ENCODE data around the gene EPB41L5. TPM values are rescaled to one million over a fixed set of nuclear protein-coding genes. Genes with fewer than 3 reads are reported as not detected.

EPB41L5 gene
- total RNA-seq, 2 donors from 2014 or later: 44.9 to 51.0 TPM

DNA sequence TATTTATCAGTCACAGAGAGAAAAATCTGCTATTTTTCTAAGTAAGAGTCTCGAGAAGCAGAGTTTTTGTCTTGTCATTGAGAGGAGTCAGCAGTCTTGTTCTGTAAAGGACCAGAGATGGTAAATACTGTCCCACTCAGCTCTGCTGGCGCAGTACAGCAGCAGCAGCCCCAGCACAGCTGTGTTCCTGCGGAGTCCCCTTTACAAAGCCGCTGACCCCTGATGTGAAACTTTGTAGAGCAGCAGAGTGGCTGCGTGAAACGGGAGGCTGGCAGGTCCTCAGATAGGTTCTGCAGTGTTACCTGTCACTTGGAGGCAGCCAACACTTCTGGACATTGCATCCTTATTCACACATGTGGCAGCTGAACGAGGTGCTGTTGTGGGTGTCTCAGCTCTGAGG is 165.1 kb downstream of the EPB41L5 start:
- Histone ChIP-seq H3K4me1 (ENCODE audit: control insufficient read depth, insufficient read depth, low read length) (peaks cover 5% of the 10 kb centered on the region), H3K9ac (ENCODE audit: extremely low read depth, low read length, poor library complexity, severe bottlenecking) (no peak overlapping the region), H3K27ac (ENCODE audit: low read depth, low read length) (no peak overlapping the region), H3K9me3 (ENCODE audit: control insufficient read depth, low read length) (no peaks in the 10 kb centered on the region), H3K4me3 (ENCODE audit: low read length) (no peak overlapping the region), H3K36me3 (ENCODE audit: control insufficient read depth, insufficient read depth, low read length) (peaks cover 34% of the 10 kb centered on the region), H3K27me3 (ENCODE audit: control insufficient read depth, insufficient read depth, low read length, poor library complexity, severe bottlenecking) (no peaks in the 10 kb centered on the region)
- Mint-ChIP-seq H3K4me3 (no peak overlapping the region), H3K4me1 (peaks cover 10% of the 10 kb centered on the region), H3K27ac (no peak overlapping the region), H3K27me3 (ENCODE audit: insufficient read depth) (no peaks in the 10 kb centered on the region), H3K36me3 (ENCODE audit: low read depth) (peaks cover 12% of the 10 kb centered on the region), H3K9me3 (no peaks in the 10 kb centered on the region)
- 87 to 91% methylated on average over 7 of the region's 7 CpGs for WGBS, 2 experiments (ENCODE audit: insufficient coverage in 1 of 2, insufficient read length in 1 of 2)
- DNase-seq: no peak
- TF ChIP-seq, protein P1, sequence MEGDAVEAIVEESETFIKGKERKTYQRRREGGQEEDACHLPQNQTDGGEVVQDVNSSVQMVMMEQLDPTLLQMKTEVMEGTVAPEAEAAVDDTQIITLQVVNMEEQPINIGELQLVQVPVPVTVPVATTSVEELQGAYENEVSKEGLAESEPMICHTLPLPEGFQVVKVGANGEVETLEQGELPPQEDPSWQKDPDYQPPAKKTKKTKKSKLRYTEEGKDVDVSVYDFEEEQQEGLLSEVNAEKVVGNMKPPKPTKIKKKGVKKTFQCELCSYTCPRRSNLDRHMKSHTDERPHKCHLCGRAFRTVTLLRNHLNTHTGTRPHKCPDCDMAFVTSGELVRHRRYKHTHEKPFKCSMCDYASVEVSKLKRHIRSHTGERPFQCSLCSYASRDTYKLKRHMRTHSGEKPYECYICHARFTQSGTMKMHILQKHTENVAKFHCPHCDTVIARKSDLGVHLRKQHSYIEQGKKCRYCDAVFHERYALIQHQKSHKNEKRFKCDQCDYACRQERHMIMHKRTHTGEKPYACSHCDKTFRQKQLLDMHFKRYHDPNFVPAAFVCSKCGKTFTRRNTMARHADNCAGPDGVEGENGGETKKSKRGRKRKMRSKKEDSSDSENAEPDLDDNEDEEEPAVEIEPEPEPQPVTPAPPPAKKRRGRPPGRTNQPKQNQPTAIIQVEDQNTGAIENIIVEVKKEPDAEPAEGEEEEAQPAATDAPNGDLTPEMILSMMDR (conservative IDR thresholded peaks at IDR 0.05): no peak

DNA sequence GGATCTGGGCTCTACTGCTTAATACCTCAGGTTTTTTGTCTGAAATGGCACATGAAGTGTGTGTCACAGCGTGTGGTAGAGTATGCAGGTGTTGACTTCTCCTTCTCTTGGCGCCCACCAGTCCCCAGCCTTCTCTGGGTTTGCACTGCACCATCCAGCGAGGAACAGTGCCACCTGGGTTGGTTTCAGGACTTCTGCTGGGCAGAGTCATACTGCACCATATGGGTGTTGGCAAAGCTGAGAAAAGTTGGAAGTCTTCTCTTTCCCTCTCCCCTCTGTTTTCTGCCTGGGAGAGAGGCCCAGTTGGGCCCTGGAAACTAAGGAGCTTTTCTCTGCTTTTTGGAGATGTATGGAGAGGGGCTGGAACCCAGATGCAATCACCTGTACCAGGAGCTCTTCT is 166.5 kb downstream of the EPB41L5 start:
- TF ChIP-seq, protein P1 (conservative IDR thresholded peaks at IDR 0.05): no peak
- peaks cover 12% of the 10 kb centered on the region for H3K36me3 Mint-ChIP-seq (ENCODE audit: low read depth)
- no peaks in the 10 kb centered on the region for H3K9me3 Mint-ChIP-seq
- H3K9ac ChIP-seq (ENCODE audit: extremely low read depth, low read length, poor library complexity, severe bottlenecking): no peak overlapping the region
- peaks cover 10% of the 10 kb centered on the region for H3K4me1 Mint-ChIP-seq
- peaks cover 34% of the 10 kb centered on the region for H3K36me3 ChIP-seq (ENCODE audit: control insufficient read depth, insufficient read depth, low read length)
- peak overlapping the region; percentile 64 for H3K27ac Mint-ChIP-seq
- no peaks in the 10 kb centered on the region for H3K27me3 Mint-ChIP-seq (ENCODE audit: insufficient read depth)
- H3K27ac ChIP-seq (ENCODE audit: low read depth, low read length): no peak overlapping the region
- no peaks in the 10 kb centered on the region for H3K9me3 ChIP-seq (ENCODE audit: control insufficient read depth, low read length)
- H3K4me1 ChIP-seq (ENCODE audit: control insufficient read depth, insufficient read depth, low read length): peaks cover 5% of the 10 kb centered on the region
- H3K4me3 Mint-ChIP-seq: no peak overlapping the region
- H3K4me3 ChIP-seq (ENCODE audit: low read length): no peak overlapping the region
- no peak for DNase-seq
- H3K27me3 ChIP-seq (ENCODE audit: control insufficient read depth, insufficient read depth, low read length, poor library complexity, severe bottlenecking): no peaks in the 10 kb centered on the region
- WGBS, 2 experiments (ENCODE audit: insufficient coverage in 1 of 2, insufficient read length in 1 of 2): 93% methylated on average over 3 of the region's 3 CpGs; no CpG with 5 or more reads in 1 of the 2 experiments

DNA sequence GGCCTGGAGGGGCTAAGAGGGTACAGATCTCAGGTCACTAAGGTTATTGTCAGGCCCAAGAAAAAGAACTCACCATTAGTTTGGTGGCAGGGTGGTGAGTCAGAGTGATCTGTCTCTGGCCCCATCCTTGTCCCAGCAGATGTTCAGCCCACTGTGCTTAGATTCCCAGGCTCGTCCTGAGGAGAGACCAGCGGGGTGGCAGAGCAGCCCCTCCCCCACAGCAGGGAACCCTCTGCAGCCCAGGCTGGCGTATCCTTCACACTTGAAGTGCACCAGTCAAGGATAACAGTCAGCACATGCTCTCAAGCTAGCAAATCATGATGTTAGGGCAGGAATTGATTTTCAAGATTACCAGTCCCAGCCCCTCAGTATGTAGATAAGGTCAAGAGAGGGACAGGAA is 167.2 kb downstream of the EPB41L5 start:
- Mint-ChIP-seq H3K4me3 (no peak overlapping the region), H3K4me1 (peaks cover 10% of the 10 kb centered on the region), H3K27ac (no peak overlapping the region), H3K36me3 (ENCODE audit: low read depth) (peaks cover 12% of the 10 kb centered on the region), H3K27me3 (ENCODE audit: insufficient read depth) (no peaks in the 10 kb centered on the region), H3K9me3 (no peaks in the 10 kb centered on the region)
- WGBS, 2 experiments (ENCODE audit: insufficient coverage in 1 of 2, insufficient read length in 1 of 2): 80 to 83% methylated on average over 1 to 3 of the region's 3 CpGs
- H3K27ac ChIP-seq (ENCODE audit: low read depth, low read length): no peak overlapping the region
- H3K9ac ChIP-seq (ENCODE audit: extremely low read depth, low read length, poor library complexity, severe bottlenecking): no peak overlapping the region
- TF ChIP-seq, protein P1 (conservative IDR thresholded peaks at IDR 0.05): no peak
- H3K27me3 ChIP-seq (ENCODE audit: control insufficient read depth, insufficient read depth, low read length, poor library complexity, severe bottlenecking): no peaks in the 10 kb centered on the region
- no peak overlapping the region for H3K4me3 ChIP-seq (ENCODE audit: low read length)
- no peaks in the 10 kb centered on the region for H3K9me3 ChIP-seq (ENCODE audit: control insufficient read depth, low read length)
- H3K36me3 ChIP-seq (ENCODE audit: control insufficient read depth, insufficient read depth, low read length): peaks cover 34% of the 10 kb centered on the region
- DNase-seq: peak; percentile 80
- peaks cover 5% of the 10 kb centered on the region for H3K4me1 ChIP-seq (ENCODE audit: control insufficient read depth, insufficient read depth, low read length)

Data from endodermal cell (in vitro differentiated cells).